IMR-90 (cell line): ENCODE data around the gene XAF1. TPM values are rescaled to one million over a fixed set of nuclear protein-coding genes. Genes with fewer than 3 reads are reported as not detected.

ENCODE experiments used
- ATAC-seq: fragments of 200-7000 bp; cut with Tn5 transposase; 2 replicates; pipeline ENCODE4 v1.9.1; 2020; ENCODE audit warnings: low read depth, mild to moderate bottlenecking, moderate library complexity
- BruUV-seq: library from RNA; stranded (reverse); fragments of 400-500 nt; replicated peaks from 2 replicates; lab custom pipeline; 2021; lab: Mats Ljungman, UMichigan
- CTCF ChIA-PET: fragments of 300-600 bp; formaldehyde crosslinking; extraction: SDS; loops from one replicate; lab custom pipeline; 2021; ENCODE audit warnings: antibody characterized with exemption; lab: Yijun Ruan, JAX
- POLR2A ChIA-PET: fragments of 300-600 bp; sonication (Branson Sonifier 250); formaldehyde crosslinking; loops from one replicate; lab custom pipeline; 2022; ENCODE audit warnings: antibody characterized with exemption; ENCODE audit not compliant: unreplicated experiment; lab: Charles Lee
- DNase-seq: peaks from one replicate; pipeline ENCODE4 v3.0.0; 2013
- H2AFZ ChIP-seq: replicated peaks from 2 replicates; pipeline ENCODE3; 2013; ENCODE audit warnings: low read length, mild to moderate bottlenecking; ENCODE audit not compliant: poor library complexity
- H2AK5ac ChIP-seq: 2 replicates; pipeline ENCODE4 v1.6.1; 2013; ENCODE audit warnings: low read depth, low read length, inconsistent platforms
- H2AK9ac ChIP-seq: replicated peaks from 2 replicates; pipeline ENCODE3; 2013; ENCODE audit warnings: mild to moderate bottlenecking, low read depth, low read length, moderate library complexity; ENCODE audit not compliant: poor library complexity
- H2BK120ac ChIP-seq: 2 replicates; pipeline ENCODE4 v1.6.1; 2013; ENCODE audit warnings: low read depth, low read length, inconsistent platforms
- H2BK15ac ChIP-seq: 3 replicates; pipeline ENCODE4 v1.6.1; 2013; ENCODE audit warnings: low read depth, low read length, inconsistent platforms
- H2BK20ac ChIP-seq: 2 replicates; pipeline ENCODE4 v1.6.1; 2013; ENCODE audit warnings: low read depth, mild to moderate bottlenecking, inconsistent platforms, low read length, moderate library complexity
- H2BK5ac ChIP-seq: 2 replicates; pipeline ENCODE4 v1.6.1; 2013; ENCODE audit warnings: mild to moderate bottlenecking, low read depth, low read length, inconsistent platforms; ENCODE audit not compliant: poor library complexity, severe bottlenecking
- H3K14ac ChIP-seq: replicated peaks from 2 replicates; pipeline ENCODE4 v1.6.1; 2013; ENCODE audit warnings: low read depth, low read length, inconsistent platforms
- H3K18ac ChIP-seq: 2 replicates; pipeline ENCODE4 v1.6.1; 2013; ENCODE audit warnings: low read depth, low read length, control low read depth
- H3K23ac ChIP-seq: 2 replicates; pipeline ENCODE4 v1.6.1; 2013; ENCODE audit warnings: low read depth, low read length, inconsistent platforms
- H3K27ac ChIP-seq: 2 replicates; pipeline ENCODE4 v1.5.1; 2013; ENCODE audit warnings: mild to moderate bottlenecking, control low read depth, low read length; ENCODE audit not compliant: insufficient read depth
- H3K27me3 ChIP-seq: 2 replicates; pipeline ENCODE4 v1.6.1; 2013; ENCODE audit warnings: low read length; ENCODE audit not compliant: control insufficient read depth, insufficient read depth
- H3K36me3 ChIP-seq: 2 replicates; pipeline ENCODE4 v1.6.1; 2013; ENCODE audit warnings: low read length, mixed read lengths; ENCODE audit not compliant: control insufficient read depth, insufficient read depth
- H3K4ac ChIP-seq: 2 replicates; pipeline ENCODE4 v1.6.1; 2013; ENCODE audit warnings: low read depth, low read length, inconsistent platforms
- H3K4me1 ChIP-seq: 2 replicates; pipeline ENCODE4 v1.6.1; 2013; ENCODE audit warnings: low read length, mixed read lengths; ENCODE audit not compliant: control insufficient read depth, insufficient read depth
- H3K4me2 ChIP-seq: 2 replicates; pipeline ENCODE4 v1.6.1; 2013; ENCODE audit warnings: low read depth, mild to moderate bottlenecking, control low read depth, low read length, moderate library complexity
- H3K4me3 ChIP-seq: 2 replicates; pipeline ENCODE4 v1.5.1; 2013; ENCODE audit warnings: low read depth, mild to moderate bottlenecking, control low read depth, low read length, moderate library complexity; ENCODE audit not compliant: insufficient read depth
- H3K56ac ChIP-seq: 2 replicates; pipeline ENCODE4 v1.6.1; 2013; ENCODE audit warnings: low read length, inconsistent platforms; ENCODE audit not compliant: insufficient read depth; ENCODE audit errors: extremely low read depth
- H3K79me1 ChIP-seq, 2 experiments: 2 replicates each; pipeline ENCODE4 v1.6.1; 2013; ENCODE audit warnings: low read length in 2 of 2, inconsistent platforms in 1 of 2, low read depth in 1 of 2
- H3K9ac ChIP-seq: 2 replicates; pipeline ENCODE4 v1.6.1; 2013; ENCODE audit warnings: low read depth, low read length, control low read depth
- H3K9me1 ChIP-seq: 2 replicates; pipeline ENCODE4 v1.6.1; 2013; ENCODE audit warnings: low read length, inconsistent platforms; ENCODE audit not compliant: insufficient read depth
- H3K9me3 ChIP-seq: 2 replicates; pipeline ENCODE4 v1.6.1; 2013; ENCODE audit warnings: low read length; ENCODE audit not compliant: control insufficient read depth, insufficient read depth
- H4K20me1 ChIP-seq: 2 replicates; pipeline ENCODE4 v1.6.1; 2013; ENCODE audit warnings: low read length, inconsistent platforms; ENCODE audit not compliant: insufficient read depth
- H4K5ac ChIP-seq: 2 replicates; pipeline ENCODE4 v1.6.1; 2013; ENCODE audit warnings: mild to moderate bottlenecking, low read depth, low read length, control low read depth
- H4K8ac ChIP-seq, 2 experiments: 2 replicates each; pipeline ENCODE4 v1.6.1; 2013; ENCODE audit warnings: low read depth in 2 of 2, low read length in 2 of 2, control low read depth in 1 of 2, inconsistent platforms in 1 of 2
- H4K91ac ChIP-seq: 2 replicates; pipeline ENCODE4 v1.6.1; 2013; ENCODE audit warnings: low read depth, low read length, inconsistent platforms; ENCODE audit not compliant: insufficient read depth
- CEBPB ChIP-seq: IDR thresholded peaks from 2 replicates; pipeline ENCODE4 v1.6.1; 2012; ENCODE audit warnings: low read depth, low read length, improper control_type of control experiment
- CHD1 ChIP-seq: IDR thresholded peaks from 2 replicates; pipeline ENCODE4 v1.6.1; 2012; ENCODE audit warnings: low read depth, low read length, improper control_type of control experiment
- MAFK ChIP-seq: IDR thresholded peaks from 2 replicates; pipeline ENCODE4 v1.6.1; 2012; ENCODE audit warnings: low read depth, low read length, improper control_type of control experiment
- NFE2L2 ChIP-seq: fragments of 150-350 bp; IDR thresholded peaks from 2 replicates; pipeline ENCODE4 v1.6.1; 2016; ENCODE audit warnings: low read depth, mild to moderate bottlenecking, low read length
- RAD21 ChIP-seq: IDR thresholded peaks from 2 replicates; pipeline ENCODE4 v1.6.1; 2012; ENCODE audit warnings: low read length, improper control_type of control experiment
- SMC3 ChIP-seq: fragments of 150-350 bp; IDR thresholded peaks from 2 replicates; pipeline ENCODE4 v1.6.1; 2016; ENCODE audit warnings: low read depth, mild to moderate bottlenecking, antibody characterized with exemption, low read length, moderate library complexity
- dilution Hi-C: fragments of 300-500 bp; cut with HindIII; formaldehyde crosslinking; loops from one replicate; pipeline ENCODE4 v1.14.3; 2018; ENCODE audit warnings: low sequenced_read_pairs; ENCODE audit not compliant: unreplicated experiment
- in situ Hi-C: fragments of 300-500 bp; cut with MboI; formaldehyde crosslinking; loops from 3 replicates; pipeline ENCODE4 v1.14.3; 2019; ENCODE audit warnings: low sequenced_read_pairs, inconsistent platforms, mixed read lengths
- intact Hi-C: fragments of 100-400 bp; cut with micrococcal nuclease; formaldehyde crosslinking; loops from 2 replicates; pipeline ENCODE4 v1.10.0; 2022
- microRNA-seq, 2 experiments: library from miRNA; stranded (forward) in 1 of 2; unstranded in 1 of 2; fragments of 10-50 nt in 1 of 2; fragments of <30 nt in 1 of 2; gene quantifications in 1 of 2; microRNA quantifications in 1 of 2; one replicate each; pipeline versions ENCODE3 to v1.1.0; 2013 to 2020; ENCODE audit not compliant: insufficient read depth in 1 of 2, insufficient read length in 1 of 2, unreplicated experiment in 1 of 2
- polyA plus RNA-seq, 3 experiments: library from polyadenylated mRNA; depleted of rRNA; stranded (reverse); fragments of >200 nt; gene quantifications; 2 replicates each; pipeline ENCODE4 v1.2.3, GENCODE V29; 2012; ENCODE audit warnings: low replicate concordance in 1 of 3
- small RNA-seq, 5 experiments: library from RNA; depleted of rRNA; stranded (forward); fragments of <200 nt; gene quantifications; one replicate each; pipeline ENCODE3, GENCODE V24; 2012
- total RNA-seq: library from RNA; depleted of rRNA; stranded (reverse); fragments of >200 nt; gene quantifications from 2 replicates; pipeline ENCODE4 v1.2.3, GENCODE V29; 2012; rRNA removed

Gene XAF1
- total and polyA plus RNA-seq, 2 of the 4 experiments (the other 2 are of a cell fraction): 1.3 to 3.9 TPM

GRCh38 chr17:6823011-6823442, 67.2 kb downstream of the XAF1 start:
- no peak overlapping the region for H3K23ac ChIP-seq
- H2BK120ac ChIP-seq: no peak overlapping the region
- no peak overlapping the region for H3K4ac ChIP-seq
- H3K27ac ChIP-seq: no peak overlapping the region
- H3K36me3 ChIP-seq: no peaks in the 10 kb centered on the region
- H3K56ac ChIP-seq: no peak overlapping the region
- H3K14ac ChIP-seq: no peak overlapping the region
- no TSS peak for BruUV-seq
- no peaks in the 10 kb centered on the region for H3K4me1 ChIP-seq
- no peak for TF ChIP-seq NFE2L2
- no peak for TF ChIP-seq CEBPB
- TF ChIP-seq RAD21: no peak
- TF ChIP-seq CHD1: no peak
- TF ChIP-seq SMC3: no peak
- TF ChIP-seq MAFK: no peak
- ChIA-PET POLR2A (no interaction called here), CTCF (no interaction called here)
- DNase-seq (peak; percentile 6), ATAC-seq (no peak)
- no peak overlapping the region for H2BK15ac ChIP-seq
- dilution Hi-C loops (no loop called here), intact Hi-C loops (no loop called here), in situ Hi-C loops (no loop called here)
- no peak overlapping the region for H3K4me2 ChIP-seq
- H2AK9ac ChIP-seq: no peak overlapping the region
- no peak overlapping the region for H2AK5ac ChIP-seq
- H3K9me3 ChIP-seq: no peaks in the 10 kb centered on the region
- no peak overlapping the region for H4K91ac ChIP-seq
- no peak overlapping the region for H2BK20ac ChIP-seq
- H2AFZ ChIP-seq: no peak overlapping the region
- H3K9me1 ChIP-seq: no peaks in the 10 kb centered on the region
- H3K9ac ChIP-seq: no peak overlapping the region
- H4K8ac ChIP-seq: no peak overlapping the region
- H3K79me1 ChIP-seq: no peaks in the 10 kb centered on the region
- no peak overlapping the region for H3K18ac ChIP-seq
- no peaks in the 10 kb centered on the region for H3K27me3 ChIP-seq
- H2BK5ac ChIP-seq: no peak overlapping the region
- H3K4me3 ChIP-seq: no peak overlapping the region
- no peak overlapping the region for H4K5ac ChIP-seq
- H4K20me1 ChIP-seq: no peaks in the 10 kb centered on the region

Small RNAs within 50 kb of the gene (microRNA-seq; reads per million reads assigned to microRNA genes)
- not detected for gene AC004706.2 (ENCODE audit: insufficient read depth, insufficient read length)

Small RNAs within 50 kb of the gene (small RNA-seq; reads per million reads assigned to genes)
- 0 reads per million in 5 experiments for gene AC004706.2

Other genes with a start within 250 kb of the XAF1 start
- 0.54 and 0.56 TPM in 2 replicates for gene PITPNM3, start 199.5 kb upstream of the XAF1 start, total RNA-seq
- gene PITPNM3, start 199.5 kb upstream of the XAF1 start, polyA plus RNA-seq (2012; rRNA removed): 1.7 and 2.0 TPM in 2 replicates
- 17.6 and 18.3 TPM in 2 replicates for gene KIAA0753, start 115.3 kb upstream of the XAF1 start, total RNA-seq
- 6.8 and 10.2 TPM in 2 replicates for gene KIAA0753, start 115.3 kb upstream of the XAF1 start, polyA plus RNA-seq (2012; rRNA removed)
- gene TXNDC17, start 115.0 kb upstream of the XAF1 start, total RNA-seq: 45.0 and 174 TPM in 2 replicates
- 494 and 518 TPM in 2 replicates for gene TXNDC17, start 115.0 kb upstream of the XAF1 start, polyA plus RNA-seq (2012; rRNA removed)
- gene MED31, start 104.4 kb upstream of the XAF1 start, total RNA-seq: 5.6 and 8.1 TPM in 2 replicates
- gene MED31, start 104.4 kb upstream of the XAF1 start, polyA plus RNA-seq (2012; rRNA removed): 11.6 and 13.9 TPM in 2 replicates
- gene C17orf100, start 104.3 kb upstream of the XAF1 start, total RNA-seq: 0.18 and 0.28 TPM in 2 replicates
- gene C17orf100, start 104.3 kb upstream of the XAF1 start, polyA plus RNA-seq (2012; rRNA removed): 1.8 and 2.9 TPM in 2 replicates
- gene SLC13A5, start 42.7 kb upstream of the XAF1 start, total RNA-seq: not detected in 2 replicates
- gene SLC13A5, start 42.7 kb upstream of the XAF1 start, polyA plus RNA-seq (2012; rRNA removed): not detected in 2 replicates
- not detected in 2 replicates for gene FBXO39, start 20.2 kb downstream of the XAF1 start, total RNA-seq
- gene FBXO39, start 20.2 kb downstream of the XAF1 start, polyA plus RNA-seq (2012; rRNA removed): not detected in 2 replicates
- not detected in 2 replicates for gene TEKT1, start 75.7 kb downstream of the XAF1 start, total RNA-seq
- gene TEKT1, start 75.7 kb downstream of the XAF1 start, polyA plus RNA-seq (2012; rRNA removed): not detected in 2 replicates
- gene ALOX12, start 240.0 kb downstream of the XAF1 start, total RNA-seq: not detected in 2 replicates
- 0.03 TPM in 1 of 2 replicates, not detected in the other for gene ALOX12, start 240.0 kb downstream of the XAF1 start, polyA plus RNA-seq (2012; rRNA removed)